HG02763 (cell line): ENCODE measurements around the gene NASP.

Source experiments
- ATAC-seq: cut with Tn5 transposase; IDR thresholded peaks from one replicate; pipeline ENCODE4 v1.9.1; 2021; ENCODE audit warnings: mild to moderate bottlenecking, moderate library complexity; ENCODE audit not compliant: unreplicated experiment

NASP gene

DNA sequence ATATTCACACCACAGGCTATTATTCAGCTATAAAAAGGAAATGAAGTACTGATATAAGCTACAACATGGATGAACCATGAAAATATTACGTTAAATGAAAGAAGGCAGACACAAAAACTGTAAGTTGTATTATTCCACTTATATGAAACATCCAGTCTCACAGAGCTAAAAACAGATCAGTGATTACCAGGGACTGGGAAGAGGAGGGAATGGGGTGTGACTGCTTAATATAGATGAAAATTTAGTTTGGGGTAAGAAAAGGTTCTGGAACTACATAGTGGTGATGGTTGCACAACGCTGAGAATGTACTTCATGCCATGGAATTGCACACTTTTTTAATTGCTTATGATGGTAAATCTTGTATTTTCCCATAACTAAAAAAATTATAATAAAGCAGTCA is 83.0 kb downstream of the NASP start:
- no peak for ATAC-seq

DNA sequence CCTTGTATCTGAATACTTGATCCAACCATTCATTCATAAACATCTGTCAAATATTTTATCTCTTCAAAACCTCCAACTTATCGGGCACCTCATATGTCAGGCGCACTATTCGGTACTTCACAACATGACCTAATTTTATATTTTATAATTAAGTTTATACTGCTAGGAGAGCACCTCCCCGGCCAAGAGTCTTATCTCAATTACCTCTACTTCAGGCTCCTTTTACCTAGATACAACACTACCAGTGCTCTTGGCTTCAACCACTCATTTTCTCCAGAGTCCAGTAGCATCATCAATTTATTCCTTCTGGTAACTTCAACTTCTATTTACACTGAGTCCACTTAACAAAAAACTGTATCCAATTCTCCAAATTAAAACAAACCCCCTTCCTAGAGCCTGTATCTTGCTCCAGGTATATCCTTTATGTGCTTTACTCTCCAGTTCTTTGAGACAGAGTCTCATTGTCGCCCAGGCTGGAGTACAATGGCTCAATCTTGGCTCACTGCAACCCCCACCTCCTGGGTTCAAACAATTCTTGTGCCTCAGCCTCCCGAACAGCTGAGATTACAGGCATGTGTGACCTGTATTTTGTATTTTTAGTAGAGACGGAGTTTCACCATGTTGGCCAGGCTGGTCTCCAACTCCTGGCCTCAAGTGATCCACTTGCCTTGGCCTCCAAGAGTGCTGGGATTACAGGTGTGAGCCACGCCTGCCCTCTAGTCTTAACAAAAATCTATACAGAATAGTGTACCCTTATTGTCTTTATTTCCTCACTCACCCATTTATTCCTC is 83.7 kb downstream of the NASP start:
- ATAC-seq, result no peak
